LNCAP (cell line): ENCODE measurements around the gene DCC.

Experiments
- CTCF ChIP-seq: fragments of 450-650 bp; IDR thresholded peaks from 2 replicates; pipeline ENCODE4 v1.5.1; 2017; ENCODE audit warnings: mild to moderate bottlenecking

The DCC gene

GRCh38 chr18:53375621-53376020 lies 1035.6 kb downstream of the DCC start:
- TF ChIP-seq CTCF = no peak

- peak; percentile 71 for TF ChIP-seq CTCF
These were observed 1040.2 kb downstream of the DCC start for GRCh38 chr18:53380063-53380639.

GRCh38 chr18:53382870-53383269 lies 1042.9 kb downstream of the DCC start:
- no peak for TF ChIP-seq CTCF

GRCh38 chr18:53385889-53386288 lies 1045.9 kb downstream of the DCC start:
- TF ChIP-seq CTCF = no peak

- no peak for TF ChIP-seq CTCF
These were observed 1047.6 kb downstream of the DCC start for GRCh38 chr18:53387581-53387980.

GRCh38 chr18:53402670-53403069 lies 1062.7 kb downstream of the DCC start:
- no peak for TF ChIP-seq CTCF

- TF ChIP-seq CTCF = no peak
These were observed 1068.3 kb downstream of the DCC start for GRCh38 chr18:53408271-53408670.

- TF ChIP-seq CTCF = no peak
These were observed 1071.5 kb downstream of the DCC start for GRCh38 chr18:53411511-53411910.
